ENCODE results near the gene CAMP. TPM values are rescaled to one million over a fixed set of nuclear protein-coding genes. Genes with fewer than 3 reads are reported as not detected.

The CAMP gene
- total and polyA plus RNA-seq, 2 experiments from 2014 or later, result not detected

DNA sequence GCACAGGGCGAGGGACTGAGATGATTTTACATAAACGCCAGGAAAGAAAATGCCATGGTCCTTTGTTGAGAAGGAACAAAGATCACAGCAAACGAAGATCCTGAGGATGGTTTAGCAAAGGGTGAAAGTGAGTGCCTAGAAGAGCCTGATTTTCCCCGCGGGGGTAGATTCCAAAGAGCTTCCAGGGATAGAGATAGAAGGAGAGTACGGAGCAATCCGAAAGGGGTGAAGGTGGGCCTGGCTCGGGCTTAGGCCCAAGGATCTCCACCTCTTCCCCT is 36.1 kb upstream of the CAMP start:
- Histone ChIP-seq H2AFZ (peak overlapping the region; percentile 57), H3K36me3 (replicated peaks; ENCODE audit: insufficient read depth, low read depth) (no peaks in the 10 kb centered on the region), H3K4me1 (ENCODE audit: insufficient read depth) (peaks cover 11% of the 10 kb centered on the region), H3K79me2 (peaks cover 40% of the 10 kb centered on the region), H3K27ac (peak overlapping the region; percentile 78), H3K9me2 (replicated peaks; ENCODE audit: insufficient read depth) (no peaks in the 10 kb centered on the region), H3K27me3 (no peaks in the 10 kb centered on the region), H4K20me1 (ENCODE audit: insufficient read depth, poor library complexity, severe bottlenecking) (no peaks in the 10 kb centered on the region), H3K4me3 (peak overlapping the region; percentile 73), H3K9me3 (ENCODE audit: low read depth) (no peaks in the 10 kb centered on the region), H3K4me2 (peak overlapping the region; percentile 97)
- no peak for DNase-seq (ENCODE audit: low spot score)
- 4% methylated on average over 8 of the region's 8 CpGs for WGBS (ENCODE audit: low lambda C conversion rate, missing lambda C conversion rate)
- no peak for TF ChIP-seq EZH2 (IDR thresholded peaks at IDR 0.05; ENCODE audit: borderline replicate concordance)
- TF ChIP-seq, protein P1, sequence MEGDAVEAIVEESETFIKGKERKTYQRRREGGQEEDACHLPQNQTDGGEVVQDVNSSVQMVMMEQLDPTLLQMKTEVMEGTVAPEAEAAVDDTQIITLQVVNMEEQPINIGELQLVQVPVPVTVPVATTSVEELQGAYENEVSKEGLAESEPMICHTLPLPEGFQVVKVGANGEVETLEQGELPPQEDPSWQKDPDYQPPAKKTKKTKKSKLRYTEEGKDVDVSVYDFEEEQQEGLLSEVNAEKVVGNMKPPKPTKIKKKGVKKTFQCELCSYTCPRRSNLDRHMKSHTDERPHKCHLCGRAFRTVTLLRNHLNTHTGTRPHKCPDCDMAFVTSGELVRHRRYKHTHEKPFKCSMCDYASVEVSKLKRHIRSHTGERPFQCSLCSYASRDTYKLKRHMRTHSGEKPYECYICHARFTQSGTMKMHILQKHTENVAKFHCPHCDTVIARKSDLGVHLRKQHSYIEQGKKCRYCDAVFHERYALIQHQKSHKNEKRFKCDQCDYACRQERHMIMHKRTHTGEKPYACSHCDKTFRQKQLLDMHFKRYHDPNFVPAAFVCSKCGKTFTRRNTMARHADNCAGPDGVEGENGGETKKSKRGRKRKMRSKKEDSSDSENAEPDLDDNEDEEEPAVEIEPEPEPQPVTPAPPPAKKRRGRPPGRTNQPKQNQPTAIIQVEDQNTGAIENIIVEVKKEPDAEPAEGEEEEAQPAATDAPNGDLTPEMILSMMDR (IDR thresholded peaks at IDR 0.05; ENCODE audit: poor library complexity), result no peak
- TF ChIP-seq EZH2phosphoT487 (IDR thresholded peaks at IDR 0.05; ENCODE audit: low read depth, severe bottlenecking, unreplicated experiment), result no peak

- WGBS (ENCODE audit: low lambda C conversion rate, missing lambda C conversion rate), result 1% methylated on average over 75 of the region's 87 CpGs
- Histone ChIP-seq H3K36me3 (replicated peaks; ENCODE audit: insufficient read depth, low read depth) (no peaks in the 10 kb centered on the region), H3K79me2 (peaks cover 37% of the 10 kb centered on the region), H4K20me1 (ENCODE audit: insufficient read depth, poor library complexity, severe bottlenecking) (no peaks in the 10 kb centered on the region), H2AFZ (peak overlapping the region; percentile 57), H3K4me2 (peak overlapping the region; percentile 97), H3K27ac (peak overlapping the region; percentile 78), H3K4me3 (peak overlapping the region; percentile 73), H3K4me1 (ENCODE audit: insufficient read depth) (peaks cover 11% of the 10 kb centered on the region), H3K27me3 (no peaks in the 10 kb centered on the region), H3K9me3 (ENCODE audit: low read depth) (no peaks in the 10 kb centered on the region), H3K9me2 (replicated peaks; ENCODE audit: insufficient read depth) (no peaks in the 10 kb centered on the region)
- peak; percentile 74 for DNase-seq (ENCODE audit: low spot score)
- TF ChIP-seq EZH2phosphoT487 (IDR thresholded peaks at IDR 0.05; ENCODE audit: low read depth, severe bottlenecking, unreplicated experiment) (no peak), EZH2 (IDR thresholded peaks at IDR 0.05; ENCODE audit: borderline replicate concordance) (no peak)
- TF ChIP-seq, protein P1 (IDR thresholded peaks at IDR 0.05; ENCODE audit: poor library complexity), result no peak
Measured at GRCh38 chr3:48187579-48188265, 35.6 kb upstream of the CAMP start.

DNA sequence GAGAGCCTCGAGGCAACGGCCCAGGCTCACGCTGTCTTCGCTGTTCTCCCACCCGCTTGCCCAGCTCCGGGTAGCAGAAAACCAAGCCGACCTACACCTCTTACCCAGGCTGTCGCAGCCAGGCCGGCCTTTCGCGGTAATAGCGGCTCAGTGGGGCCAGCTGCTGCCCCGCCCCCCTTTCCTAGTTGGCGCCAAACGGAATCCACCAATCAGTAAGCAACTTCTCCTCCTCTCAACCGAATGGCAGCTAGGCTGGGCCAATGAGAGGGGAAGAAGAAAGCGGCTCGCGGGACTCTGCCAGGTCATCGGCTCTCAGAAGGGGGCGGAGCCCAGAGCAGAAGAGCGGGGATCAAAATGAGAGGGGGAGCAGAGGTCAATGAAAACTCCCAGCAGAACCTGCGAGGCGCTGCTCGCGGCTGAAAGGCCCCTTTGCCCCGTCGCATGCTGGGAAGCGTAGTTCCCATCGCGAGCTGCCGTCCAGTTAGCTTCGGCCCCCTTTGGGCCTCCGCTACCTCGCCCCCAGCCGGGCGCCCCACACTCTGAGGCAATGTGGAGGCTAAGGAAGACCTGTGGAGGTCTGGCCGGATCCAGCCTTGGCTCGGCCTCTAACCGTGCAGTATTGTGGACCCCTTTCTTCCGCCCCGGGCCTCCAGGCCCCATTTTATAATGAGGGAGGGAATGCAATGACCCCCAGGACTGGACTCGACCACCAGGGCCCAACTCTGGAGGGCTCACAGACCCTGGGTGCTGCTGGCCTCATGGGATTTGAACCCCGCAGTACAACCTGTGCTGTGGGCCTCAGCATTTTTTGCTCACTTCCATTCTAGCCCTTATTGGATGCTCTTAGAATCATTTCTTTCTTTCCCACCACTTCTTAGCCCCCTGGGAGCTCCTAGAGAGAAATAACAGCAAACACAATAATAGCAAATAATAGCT is 34.8 kb upstream of the CAMP start, which contains the start of gene CDC25A:
Gene CDC25A, minus strand, starts transcription at position 152 of the 936 bp plus-strand sequence. CDS start 470 bp downstream, outside the sequence.
- Histone ChIP-seq H3K4me3 (peak within 1 kb of the TSS; percentile 73), H3K27ac (peak within 1 kb of the TSS; percentile 78), H3K79me2 (peaks cover 33% of the 10 kb centered on the region), H3K27me3 (no peaks in the 10 kb centered on the region), H3K36me3 (replicated peaks; ENCODE audit: insufficient read depth, low read depth) (no peaks in the 10 kb centered on the region), H3K4me1 (ENCODE audit: insufficient read depth) (peaks cover 11% of the 10 kb centered on the region), H2AFZ (peak within 1 kb of the TSS; percentile 82), H3K9me3 (ENCODE audit: low read depth) (no peaks in the 10 kb centered on the region), H3K9me2 (replicated peaks; ENCODE audit: insufficient read depth) (no peaks in the 10 kb centered on the region), H4K20me1 (ENCODE audit: insufficient read depth, poor library complexity, severe bottlenecking) (no peaks in the 10 kb centered on the region), H3K4me2 (peak within 1 kb of the TSS; percentile 97)
- TF ChIP-seq EZH2phosphoT487 (IDR thresholded peaks at IDR 0.05; ENCODE audit: low read depth, severe bottlenecking, unreplicated experiment) (no peak), EZH2 (IDR thresholded peaks at IDR 0.05; ENCODE audit: borderline replicate concordance) (no peak)
- TF ChIP-seq, protein P1 (IDR thresholded peaks at IDR 0.05; ENCODE audit: poor library complexity), result no peak
- peak; percentile 99 for DNase-seq (ENCODE audit: low spot score)
- 11% methylated on average over 44 of the region's 44 CpGs for WGBS (ENCODE audit: low lambda C conversion rate, missing lambda C conversion rate)
